HT-29 (cell line): ENCODE measurements around the gene C1orf105. TPM values are rescaled to one million over a fixed set of nuclear protein-coding genes. Genes with fewer than 3 reads are reported as not detected.
A peak's percentile ranks its signal among the peaks of the same experiment; 100 is the strongest.

Experiments
- DNase-seq: peaks from one replicate; pipeline ENCODE4 v3.0.0-alpha.2; 2015; ENCODE audit warnings: low spot score
- total RNA-seq: library from RNA; depleted of rRNA; stranded (reverse); fragments of >200 nt; shearing (Covaris generic); gene quantifications from 2 replicates; pipeline ENCODE4 v1.2.3, GENCODE V29; 2014

Gene C1orf105
- total RNA-seq, 1 experiment from 2014 or later: not detected

DNA sequence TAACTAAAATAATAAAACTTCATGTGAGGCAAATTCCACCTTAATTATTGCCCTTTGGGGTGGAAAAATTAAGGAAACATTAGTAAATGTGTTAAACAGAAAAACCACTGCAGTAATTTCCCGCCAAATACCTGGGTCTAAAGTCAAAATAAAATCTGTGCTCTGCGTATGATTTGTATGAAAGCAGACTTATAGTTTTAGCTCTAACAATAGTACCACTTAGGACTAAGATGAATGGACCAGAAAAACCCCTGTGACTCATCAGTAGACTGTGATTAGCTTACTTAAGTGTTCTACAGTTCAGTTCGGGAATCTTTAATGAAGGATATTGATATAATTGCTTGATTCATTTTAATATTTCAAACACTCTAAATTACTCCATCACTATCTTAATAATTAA is 23.3 kb upstream of the C1orf105 start:
- no peak for DNase-seq

- no peak for DNase-seq
These were observed 22.9 kb upstream of the C1orf105 start for GRCh38 chr1:172397633-172398032.

- no peak for DNase-seq
These were observed 22.3 kb upstream of the C1orf105 start for GRCh38 chr1:172398193-172398592.

DNA sequence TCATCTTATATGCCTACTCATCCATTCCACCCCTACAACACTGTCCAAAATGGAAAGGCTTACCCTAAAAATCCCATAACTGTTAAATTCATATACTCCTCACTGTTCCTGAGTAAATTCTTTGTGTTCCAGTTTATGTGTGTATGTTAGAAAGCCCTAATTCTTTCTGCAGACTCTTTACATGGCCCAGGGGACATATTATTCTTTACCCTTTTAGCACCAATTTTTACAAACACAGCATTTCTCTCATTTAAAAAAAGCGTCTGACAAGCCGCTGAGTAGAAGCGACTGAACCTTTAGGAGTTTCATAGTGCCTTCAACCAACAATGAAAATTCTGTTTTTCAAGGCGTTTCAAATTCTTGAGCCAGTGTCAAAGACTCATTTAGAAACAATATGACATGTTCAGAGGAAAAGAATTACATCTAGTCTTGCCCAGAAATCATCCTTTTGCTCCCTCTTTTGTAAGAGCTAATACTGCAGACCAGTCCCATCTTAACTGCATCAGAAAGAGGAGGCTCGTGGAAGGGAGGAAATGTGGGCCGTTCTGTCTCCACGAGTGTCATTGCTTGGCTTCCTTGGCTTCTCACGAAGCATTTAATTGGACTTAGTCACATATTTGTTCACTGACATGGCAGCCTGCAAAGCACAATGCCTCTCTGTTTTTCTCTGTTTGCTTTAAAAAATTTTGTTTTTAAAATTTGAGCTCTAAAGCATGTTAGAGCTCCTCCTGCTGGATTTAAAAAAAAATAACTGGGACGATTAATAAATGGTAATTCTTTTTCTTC is 21.3 kb upstream of the C1orf105 start:
- peak; percentile 89 for DNase-seq

DNA sequence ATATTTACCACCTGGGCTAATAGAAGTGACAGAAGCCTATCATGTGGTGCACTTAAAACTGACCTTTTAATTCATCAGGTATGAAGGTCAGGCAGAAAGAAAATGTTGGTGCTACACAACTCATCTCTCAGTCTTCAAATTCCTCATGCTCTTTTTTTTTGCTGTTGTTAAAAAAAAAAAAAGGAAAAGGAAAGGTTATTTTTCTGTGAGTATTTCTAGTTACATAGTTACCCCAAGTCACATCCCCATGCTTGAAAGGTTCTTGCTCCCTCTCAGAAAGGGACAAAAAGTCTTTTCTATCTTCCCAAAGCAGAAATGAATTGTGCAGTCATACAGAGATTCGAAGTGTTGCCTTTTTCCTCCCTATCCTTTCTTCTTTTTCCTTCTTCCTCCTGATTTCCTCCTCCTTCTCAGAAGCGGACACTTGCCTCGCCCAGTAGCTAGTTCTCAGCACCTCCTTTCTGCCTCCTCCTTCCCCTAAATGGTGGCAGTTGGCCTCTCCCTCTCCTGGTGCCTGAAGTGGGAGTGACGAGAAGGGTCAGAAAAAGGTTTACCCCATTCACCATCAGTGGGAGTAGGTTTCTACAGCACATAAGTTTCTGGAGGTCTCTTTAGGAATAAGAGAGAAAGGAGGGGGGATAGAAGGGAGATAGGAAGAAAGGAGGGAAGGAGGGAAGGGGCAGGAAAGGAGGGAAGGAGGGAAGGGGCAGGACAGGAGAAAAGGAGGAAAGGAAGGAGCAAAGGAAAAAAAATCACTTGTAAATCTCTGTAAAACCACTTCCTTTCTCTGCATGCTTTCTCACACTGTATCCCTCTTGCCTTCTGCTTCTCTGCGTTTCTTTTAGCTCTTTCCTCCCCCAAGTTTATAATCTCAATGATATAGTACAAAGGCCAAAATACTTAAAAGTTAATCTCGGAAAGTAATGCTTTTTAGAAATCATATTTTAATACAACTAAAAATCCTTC is 20.4 kb upstream of the C1orf105 start:
- no peak for DNase-seq

DNA sequence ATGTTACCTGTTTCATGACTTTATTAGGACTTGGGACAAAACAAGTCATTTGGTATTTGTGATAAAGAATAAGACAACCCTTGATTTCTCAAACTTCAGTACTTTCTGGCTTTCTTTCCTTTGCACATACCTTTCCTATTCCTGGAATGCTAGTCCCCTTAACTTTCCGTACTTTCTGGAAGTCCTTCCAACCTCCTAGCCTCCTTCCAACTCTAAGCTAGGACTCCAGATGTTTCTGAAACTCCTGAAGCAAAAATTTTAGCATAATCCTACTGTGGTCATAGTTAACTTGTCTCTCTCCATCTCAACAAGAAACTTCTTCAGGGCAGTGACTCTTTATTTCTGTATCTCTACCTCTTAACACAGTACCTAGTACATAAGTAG is 19.8 kb upstream of the C1orf105 start:
- no peak for DNase-seq

DNA sequence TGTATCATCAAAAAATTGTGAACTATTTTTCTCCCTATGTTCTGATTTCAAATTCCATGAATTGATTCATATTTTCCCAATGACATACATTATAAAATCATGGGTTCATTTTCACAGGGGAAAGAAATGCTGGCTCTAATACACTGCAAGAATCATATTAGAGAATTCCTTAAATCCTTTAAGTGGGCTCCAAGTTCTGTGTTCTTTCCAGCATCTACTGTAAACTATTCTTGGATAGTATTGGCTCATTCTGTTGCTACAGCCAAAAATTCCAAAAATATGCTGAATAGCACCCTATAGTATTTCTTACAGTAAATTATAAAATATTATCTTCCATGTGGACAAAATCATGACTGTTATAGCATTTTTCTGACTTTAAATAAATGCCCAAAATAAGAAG is 19.0 kb upstream of the C1orf105 start:
- DNase-seq: no peak

DNA sequence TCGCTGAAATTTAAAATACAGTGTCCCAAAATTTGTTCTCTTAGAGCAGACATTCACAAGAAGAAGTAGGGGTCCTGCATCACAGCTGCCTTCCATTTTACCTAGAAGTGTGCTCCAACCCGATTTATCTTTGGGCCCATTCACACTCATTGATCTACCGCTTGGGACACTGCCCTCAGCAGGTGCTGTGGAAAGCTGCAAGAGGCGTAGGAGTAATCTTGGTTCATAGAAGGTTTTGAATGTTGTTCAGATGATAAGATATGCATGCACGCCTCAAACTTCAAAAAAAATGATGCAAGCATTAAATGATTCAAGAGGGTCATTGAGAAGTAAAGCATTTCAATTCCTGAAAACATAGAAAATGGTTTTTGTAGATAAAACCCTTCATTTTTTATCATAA is 18.6 kb upstream of the C1orf105 start:
- DNase-seq: no peak

DNA sequence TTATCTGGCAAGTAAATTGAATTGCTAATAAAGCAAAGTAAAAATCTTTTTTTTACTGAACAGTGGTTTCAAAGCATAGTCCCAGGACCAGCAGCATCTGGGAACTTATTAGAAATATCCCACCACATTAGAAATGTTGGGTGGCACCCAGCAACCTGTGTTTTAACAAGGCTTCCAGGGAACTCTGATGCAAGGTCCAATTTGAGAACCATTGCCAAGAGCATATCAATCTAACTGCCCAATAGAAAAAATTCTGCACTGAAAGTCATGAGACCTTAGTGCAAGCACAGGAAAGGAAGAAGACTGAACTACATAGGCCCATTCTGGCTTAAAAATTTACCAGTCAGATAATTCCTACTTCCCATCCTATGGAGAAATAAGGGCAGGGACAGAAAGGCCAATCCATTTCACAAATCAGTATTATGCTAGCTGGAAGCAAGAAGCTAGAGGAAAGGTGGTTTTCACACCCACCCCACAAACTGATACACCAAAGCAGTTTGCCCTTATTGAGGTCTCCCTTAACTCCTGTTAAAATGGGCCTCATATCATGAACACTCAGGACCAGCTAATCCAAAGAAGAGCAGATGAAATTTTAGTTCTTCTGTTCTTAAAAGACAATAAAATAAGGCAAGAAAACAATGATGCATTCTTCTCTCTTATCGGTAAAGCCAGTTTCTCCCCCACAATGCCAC is 17.5 kb upstream of the C1orf105 start:
- no peak for DNase-seq

DNA sequence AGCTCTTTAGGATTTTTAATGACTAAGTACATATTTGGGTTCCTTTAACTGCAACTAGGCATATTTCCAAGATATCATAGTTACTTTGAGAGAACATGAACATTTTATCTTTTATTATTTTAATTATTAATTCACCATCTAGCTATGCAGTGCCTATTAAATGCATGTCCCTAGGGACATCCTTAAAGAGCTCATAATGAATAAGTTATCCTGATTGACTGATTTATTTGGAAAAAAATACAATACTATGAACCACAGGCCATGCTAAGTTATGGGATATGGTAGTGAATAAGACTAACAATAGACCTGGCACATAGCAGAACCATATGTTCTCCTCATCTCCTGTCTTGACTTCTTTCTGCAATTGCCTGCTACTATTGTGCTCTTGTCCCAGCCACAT is 16.4 kb upstream of the C1orf105 start:
- DNase-seq: no peak

GRCh38 chr1:172405912-172406311 is 14.6 kb upstream of the C1orf105 start:
- no peak for DNase-seq

DNA sequence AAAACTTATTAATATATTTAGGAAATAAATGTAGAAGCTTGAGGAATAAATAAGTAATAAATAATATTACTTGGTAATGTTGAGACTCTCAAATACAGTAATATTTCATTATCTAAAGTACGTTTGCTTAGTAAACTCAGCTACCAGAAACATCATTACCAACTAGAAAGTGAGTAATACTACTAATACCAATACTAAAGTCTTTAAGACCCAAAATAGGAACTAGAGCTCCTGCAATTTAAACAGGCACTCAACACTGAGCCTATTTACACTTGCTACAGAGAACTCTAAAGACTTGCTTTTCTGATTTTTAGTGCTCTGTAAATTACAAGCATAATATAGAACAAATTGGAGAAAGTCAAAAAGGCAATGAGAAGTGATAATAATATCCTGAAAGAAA is 13.5 kb upstream of the C1orf105 start:
- DNase-seq: no peak

GRCh38 chr1:172408958-172409357 is 11.5 kb upstream of the C1orf105 start:
- no peak for DNase-seq

DNA sequence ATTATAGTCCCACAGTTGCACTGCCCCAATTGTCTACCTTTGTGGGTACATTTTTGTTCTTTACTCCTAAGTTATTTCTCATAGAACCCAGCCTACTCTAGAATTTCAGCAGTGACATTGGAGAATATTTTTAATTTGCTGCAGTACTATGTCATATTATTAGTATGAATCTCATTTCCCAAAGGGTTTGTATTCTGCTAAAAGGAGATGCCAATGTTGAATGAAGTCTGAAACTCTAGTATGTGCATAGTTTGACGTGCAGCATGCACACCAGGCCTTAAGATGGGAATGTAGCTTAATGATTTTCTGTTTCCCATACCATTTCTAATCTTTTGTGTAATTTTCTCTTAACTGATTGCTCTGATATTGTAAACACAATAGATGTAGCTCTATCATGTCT is 10.5 kb upstream of the C1orf105 start:
- no peak for DNase-seq

- DNase-seq: no peak
These were observed 8.6 kb upstream of the C1orf105 start for GRCh38 chr1:172411791-172412338.

DNA sequence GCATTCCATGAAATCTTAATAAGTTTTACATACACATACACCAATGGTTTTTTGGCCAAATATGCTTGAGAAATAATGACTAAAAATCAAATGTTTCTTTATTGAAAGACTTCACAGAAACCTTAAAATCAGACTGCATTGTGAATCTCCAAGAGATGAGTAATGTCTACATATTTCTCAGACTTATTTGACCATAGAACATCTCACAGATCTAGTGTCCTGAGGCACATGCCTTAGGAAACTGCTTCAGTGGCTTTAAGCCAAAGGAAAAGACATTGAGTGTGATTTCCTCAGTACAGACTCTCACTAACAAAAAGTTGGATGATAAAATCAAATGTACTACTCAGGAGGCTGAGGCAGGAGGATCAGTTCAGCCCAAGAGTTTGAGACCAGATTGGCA is 6.2 kb upstream of the C1orf105 start:
- DNase-seq: no peak

GRCh38 chr1:172416496-172417035 is 3.9 kb upstream of the C1orf105 start:
- DNase-seq: no peak

- DNase-seq: no peak
These were observed 2.9 kb upstream of the C1orf105 start for GRCh38 chr1:172417557-172417956.

DNA sequence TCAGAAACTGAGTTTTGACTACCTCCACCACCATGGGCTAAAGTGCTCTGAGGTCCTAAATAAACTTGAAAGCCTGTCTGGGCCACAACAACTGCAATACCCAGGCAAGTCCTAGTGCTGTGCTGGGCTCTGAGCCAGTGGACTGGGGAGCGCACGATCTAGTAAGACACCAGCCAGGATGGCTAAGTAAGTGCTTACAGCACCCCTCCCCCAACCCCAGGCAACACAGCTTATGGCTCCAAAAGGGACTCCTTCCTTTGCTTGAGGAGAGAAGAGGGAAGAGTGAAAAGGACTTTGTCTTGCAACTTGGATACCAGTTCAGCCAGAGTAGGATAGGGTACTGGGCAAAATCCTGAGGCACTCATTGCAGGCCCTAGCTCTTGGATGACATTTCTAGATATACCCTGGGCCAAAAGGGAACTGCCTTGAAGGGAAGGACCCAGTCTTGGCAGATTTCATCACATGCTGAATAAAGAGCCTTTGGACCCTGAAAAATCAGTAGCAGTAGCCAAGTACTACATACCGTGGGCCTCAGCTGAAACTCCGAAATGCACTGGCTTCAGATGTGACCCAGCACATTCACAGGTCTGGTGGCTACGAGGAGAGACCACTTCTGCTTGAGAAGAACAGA is 1.6 kb downstream of the C1orf105 start:
- DNase-seq: no peak

DNA sequence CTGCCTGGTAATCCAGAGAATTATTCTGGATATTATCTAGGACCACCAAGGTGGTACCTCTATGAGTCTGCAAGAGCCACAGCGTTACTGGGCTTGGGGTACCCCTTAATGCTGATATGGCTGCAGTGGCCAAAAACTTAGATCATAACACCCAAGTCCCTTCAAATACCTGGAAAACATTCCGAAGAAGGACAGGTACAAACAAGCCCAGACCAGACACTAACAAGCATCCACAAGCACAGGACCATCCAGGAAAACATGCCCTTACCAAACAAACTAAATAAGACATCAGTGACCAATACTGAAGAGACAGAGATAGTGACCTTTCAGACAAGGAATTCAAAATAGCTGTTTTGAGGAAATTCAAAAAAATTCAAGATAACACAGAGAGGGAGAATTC is 2.9 kb downstream of the C1orf105 start:
- no peak for DNase-seq

DNA sequence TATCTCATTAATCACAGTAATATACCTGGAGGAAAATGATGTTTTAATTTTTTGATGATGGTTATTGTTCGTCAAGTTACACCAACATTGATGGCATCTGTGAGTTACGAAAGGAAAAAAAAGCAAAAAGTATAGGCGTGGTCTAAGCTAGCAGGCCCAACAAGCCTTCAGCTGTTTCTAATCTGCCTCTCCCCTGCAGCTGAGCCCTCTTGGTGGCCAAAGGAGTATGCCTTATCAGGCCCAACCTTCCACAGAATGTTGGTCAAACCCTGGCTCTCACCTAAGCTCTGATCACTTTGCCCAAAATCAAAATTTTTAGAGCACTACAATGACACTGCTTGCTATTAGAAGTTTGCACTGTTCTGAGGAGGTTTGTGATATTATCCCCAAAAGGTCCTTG is 4.9 kb downstream of the C1orf105 start:
- no peak for DNase-seq
